ENCODE measurements around the gene STAT4. TPM values are rescaled to one million over a fixed set of nuclear protein-coding genes. Genes with fewer than 3 reads are reported as not detected.
A peak's percentile ranks its signal among the peaks of the same experiment; 100 is the strongest.

The STAT4 gene
- total RNA-seq, 2 experiments from 2014 or later, result 77.1 to 83.0 TPM

GRCh38 chr2:191066197-191066918, 84.4 kb downstream of the STAT4 start:
- H3K4me3 ChIP-seq (ENCODE audit: low read length), result peak overlapping the region; percentile 3
- peak in 2 of 14 experiments; percentile 25 to 49 for DNase-seq
- Mint-ChIP-seq H3K4me1 (ENCODE audit: low read depth) (peaks cover 81% of the 10 kb centered on the region), H3K27ac (peak overlapping the region; percentile 85), H3K4me3 (peak overlapping the region; percentile 73), H3K27me3 (no peaks in the 10 kb centered on the region), H3K9me3 (no peaks in the 10 kb centered on the region), H3K36me3 (ENCODE audit: low read depth) (peaks cover 52% of the 10 kb centered on the region)
- intact Hi-C loops (cut with DNase I, micrococcal nuclease), result loop anchor here in 1 of 2 experiments (10.0 kb wide), 1 partner anchor 48 kb away; no protein-coding TSS in a partner anchor
- peak overlapping the region; percentile 14 to 42 for H3K27ac ChIP-seq (ENCODE audit: low read depth in 1 of 2, low read length in 2 of 2)
- peaks cover 18% of the 10 kb centered on the region for H3K36me3 ChIP-seq (ENCODE audit: insufficient read depth, low read length)
- ATAC-seq (ENCODE audit: poor library complexity), result peak; percentile 30
- TF ChIP-seq, protein P1, sequence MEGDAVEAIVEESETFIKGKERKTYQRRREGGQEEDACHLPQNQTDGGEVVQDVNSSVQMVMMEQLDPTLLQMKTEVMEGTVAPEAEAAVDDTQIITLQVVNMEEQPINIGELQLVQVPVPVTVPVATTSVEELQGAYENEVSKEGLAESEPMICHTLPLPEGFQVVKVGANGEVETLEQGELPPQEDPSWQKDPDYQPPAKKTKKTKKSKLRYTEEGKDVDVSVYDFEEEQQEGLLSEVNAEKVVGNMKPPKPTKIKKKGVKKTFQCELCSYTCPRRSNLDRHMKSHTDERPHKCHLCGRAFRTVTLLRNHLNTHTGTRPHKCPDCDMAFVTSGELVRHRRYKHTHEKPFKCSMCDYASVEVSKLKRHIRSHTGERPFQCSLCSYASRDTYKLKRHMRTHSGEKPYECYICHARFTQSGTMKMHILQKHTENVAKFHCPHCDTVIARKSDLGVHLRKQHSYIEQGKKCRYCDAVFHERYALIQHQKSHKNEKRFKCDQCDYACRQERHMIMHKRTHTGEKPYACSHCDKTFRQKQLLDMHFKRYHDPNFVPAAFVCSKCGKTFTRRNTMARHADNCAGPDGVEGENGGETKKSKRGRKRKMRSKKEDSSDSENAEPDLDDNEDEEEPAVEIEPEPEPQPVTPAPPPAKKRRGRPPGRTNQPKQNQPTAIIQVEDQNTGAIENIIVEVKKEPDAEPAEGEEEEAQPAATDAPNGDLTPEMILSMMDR (IDR thresholded peaks at IDR 0.05), result no peak
- no peaks in the 10 kb centered on the region for H3K9me3 ChIP-seq (ENCODE audit: control insufficient read depth in 1 of 2, insufficient read depth in 1 of 2, low read length in 2 of 2)
- H3K27me3 ChIP-seq (ENCODE audit: control insufficient read depth in 1 of 2, insufficient read depth in 2 of 2, low read length in 2 of 2), result no peaks in the 10 kb centered on the region
- ChIA-PET CTCF (interaction anchor here (1.2 kb wide), 1 partner anchor 14 kb away, joined by 8 read pairs; no protein-coding TSS in a partner anchor), POLR2A (interaction anchor here (0.6 to 1.5 kb wide), 4 partner anchors 14 to 84 kb away, joined by 3 to 8 read pairs (median 3); partner anchors contain the start of gene STAT4)
- H3K4me1 ChIP-seq (ENCODE audit: insufficient read depth, low read length), result peaks cover 26% of the 10 kb centered on the region

DNA sequence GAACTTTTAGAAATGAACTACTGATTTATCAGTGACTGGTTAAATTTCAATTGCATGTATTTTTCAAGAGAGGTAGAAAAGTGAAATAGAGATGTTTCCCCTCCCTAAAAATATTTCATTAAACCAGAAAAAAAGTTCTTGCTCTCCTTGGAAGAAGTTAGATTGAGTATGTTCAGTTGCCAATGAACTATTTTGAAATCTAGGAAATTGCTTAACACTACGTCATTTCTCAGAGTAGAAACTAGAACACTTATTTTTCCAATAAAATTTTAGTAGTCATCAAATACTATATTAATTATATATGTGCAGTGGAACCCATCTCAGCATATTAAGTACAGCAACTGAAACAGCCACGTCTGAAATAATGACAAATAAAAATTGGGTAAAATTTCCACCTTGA, 85.0 kb downstream of the STAT4 start:
- H3K27ac ChIP-seq (ENCODE audit: low read depth in 1 of 2, low read length in 2 of 2), result peak overlapping the region; percentile 14 to 42
- H3K9me3 Mint-ChIP-seq, result no peaks in the 10 kb centered on the region
- no peaks in the 10 kb centered on the region for H3K9me3 ChIP-seq (ENCODE audit: control insufficient read depth in 1 of 2, insufficient read depth in 1 of 2, low read length in 2 of 2)
- H3K4me3 Mint-ChIP-seq, result peak overlapping the region; percentile 73
- DNase-seq, result no peak
- H3K4me3 ChIP-seq (ENCODE audit: low read length), result peak overlapping the region; percentile 3
- H3K4me1 Mint-ChIP-seq (ENCODE audit: low read depth), result peaks cover 81% of the 10 kb centered on the region
- CTCF ChIA-PET, result interaction anchor here (1.2 to 2.3 kb wide), 3 partner anchors 10 to 90 kb away, joined by 7 to 10 read pairs (median 8); no protein-coding TSS in a partner anchor
- H3K27me3 Mint-ChIP-seq, result no peaks in the 10 kb centered on the region
- H3K27ac Mint-ChIP-seq, result peak overlapping the region; percentile 85
- no peak for ATAC-seq (ENCODE audit: poor library complexity)
- H3K36me3 Mint-ChIP-seq (ENCODE audit: low read depth), result peaks cover 52% of the 10 kb centered on the region
- H3K4me1 ChIP-seq (ENCODE audit: insufficient read depth, low read length), result peaks cover 30% of the 10 kb centered on the region
- H3K27me3 ChIP-seq (ENCODE audit: control insufficient read depth in 1 of 2, insufficient read depth in 2 of 2, low read length in 2 of 2), result no peaks in the 10 kb centered on the region
- POLR2A ChIA-PET, result interaction anchor here (0.6 to 2.0 kb wide), 5 partner anchors 13 to 85 kb away, joined by 3 to 8 read pairs (median 3); partner anchors contain the start of gene STAT4
- TF ChIP-seq, protein P1 (IDR thresholded peaks at IDR 0.05), result no peak
- H3K36me3 ChIP-seq (ENCODE audit: insufficient read depth, low read length), result peaks cover 20% of the 10 kb centered on the region
- intact Hi-C loops (cut with DNase I, micrococcal nuclease), result loop anchor here in 1 of 2 experiments (10.0 kb wide), 1 partner anchor 49 kb away; no protein-coding TSS in a partner anchor

- CTCF ChIA-PET, result interaction anchor here (1.4 to 2.3 kb wide), 2 partner anchors 12 to 91 kb away, joined by 7 to 10 read pairs; no protein-coding TSS in a partner anchor
- no peaks in the 10 kb centered on the region for H3K9me3 ChIP-seq (ENCODE audit: control insufficient read depth in 1 of 2, insufficient read depth in 1 of 2, low read length in 2 of 2)
- intact Hi-C loops (cut with DNase I, micrococcal nuclease), result loop anchor here in 1 of 2 experiments (10.0 kb wide), 1 partner anchor 50 kb away; no protein-coding TSS in a partner anchor
- peak in 8 of 14 experiments; percentile 3 to 69 (median 42) for DNase-seq
- TF ChIP-seq, protein P1 (IDR thresholded peaks at IDR 0.05), result no peak
- H3K27ac Mint-ChIP-seq, result peak overlapping the region; percentile 67
- no peak for ATAC-seq (ENCODE audit: poor library complexity)
- no peaks in the 10 kb centered on the region for H3K27me3 Mint-ChIP-seq
- no peaks in the 10 kb centered on the region for H3K9me3 Mint-ChIP-seq
- peaks cover 76% of the 10 kb centered on the region for H3K4me1 Mint-ChIP-seq (ENCODE audit: low read depth)
- peaks cover 32% of the 10 kb centered on the region for H3K36me3 ChIP-seq (ENCODE audit: insufficient read depth, low read length)
- peak overlapping the region; percentile 30 to 42 for H3K27ac ChIP-seq (ENCODE audit: low read depth in 1 of 2, low read length in 2 of 2)
- POLR2A ChIA-PET, result interaction anchor here (1.0 to 2.0 kb wide), 3 partner anchors 8 to 85 kb away, joined by 5 to 14 read pairs (median 7); partner anchors contain the start of gene STAT4
- peak overlapping the region; percentile 78 for H3K4me3 Mint-ChIP-seq
- H3K4me3 ChIP-seq (ENCODE audit: low read length), result peak overlapping the region; percentile 43
- peaks cover 49% of the 10 kb centered on the region for H3K36me3 Mint-ChIP-seq (ENCODE audit: low read depth)
- H3K27me3 ChIP-seq (ENCODE audit: control insufficient read depth in 1 of 2, insufficient read depth in 2 of 2, low read length in 2 of 2), result no peaks in the 10 kb centered on the region
- peaks cover 30% of the 10 kb centered on the region for H3K4me1 ChIP-seq (ENCODE audit: insufficient read depth, low read length)
Observed at GRCh38 chr2:191064590-191064989, 86.2 kb downstream of the STAT4 start.

Data from CD4-positive, alpha-beta T cell (primary cell).